Stimulated activated CD8-positive, alpha-beta memory T cell treated with anti-CD3 and anti-CD28 coated beads, Interleukin-2, amount 100 ng/mL, for 48 hours (primary cell): ENCODE results near the gene SIK2.

Experiments used
- DNase-seq, 2 donors: peaks; one replicate each; pipeline ENCODE4 v3.0.0-alpha.2; 2020; ENCODE audit warnings: low read depth in 2 of 2

Gene SIK2

DNA sequence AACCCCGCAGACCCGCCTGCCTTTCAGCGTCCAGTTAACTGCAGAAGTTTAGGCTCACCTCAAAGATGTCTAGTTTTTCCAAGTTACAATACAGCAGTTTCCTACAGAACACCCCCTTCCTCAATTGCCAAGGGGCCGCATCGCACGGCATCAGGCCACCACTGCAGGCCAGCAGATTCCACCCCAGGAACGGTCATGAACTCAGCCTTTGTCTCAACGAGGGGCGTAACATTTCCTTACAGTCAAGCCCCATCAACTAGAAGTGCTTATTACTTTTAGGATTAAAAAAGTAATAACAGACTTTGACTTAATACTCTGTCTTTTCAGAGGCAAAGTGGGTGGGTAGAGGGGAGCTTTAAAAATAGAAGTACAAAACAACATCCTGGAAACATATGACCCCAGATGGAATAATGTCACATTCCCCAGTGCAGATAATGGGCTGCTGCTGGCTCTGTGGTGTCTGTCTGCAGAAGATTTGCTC, 127.6 kb downstream of the SIK2 start:
- DNase-seq = no peak

DNA sequence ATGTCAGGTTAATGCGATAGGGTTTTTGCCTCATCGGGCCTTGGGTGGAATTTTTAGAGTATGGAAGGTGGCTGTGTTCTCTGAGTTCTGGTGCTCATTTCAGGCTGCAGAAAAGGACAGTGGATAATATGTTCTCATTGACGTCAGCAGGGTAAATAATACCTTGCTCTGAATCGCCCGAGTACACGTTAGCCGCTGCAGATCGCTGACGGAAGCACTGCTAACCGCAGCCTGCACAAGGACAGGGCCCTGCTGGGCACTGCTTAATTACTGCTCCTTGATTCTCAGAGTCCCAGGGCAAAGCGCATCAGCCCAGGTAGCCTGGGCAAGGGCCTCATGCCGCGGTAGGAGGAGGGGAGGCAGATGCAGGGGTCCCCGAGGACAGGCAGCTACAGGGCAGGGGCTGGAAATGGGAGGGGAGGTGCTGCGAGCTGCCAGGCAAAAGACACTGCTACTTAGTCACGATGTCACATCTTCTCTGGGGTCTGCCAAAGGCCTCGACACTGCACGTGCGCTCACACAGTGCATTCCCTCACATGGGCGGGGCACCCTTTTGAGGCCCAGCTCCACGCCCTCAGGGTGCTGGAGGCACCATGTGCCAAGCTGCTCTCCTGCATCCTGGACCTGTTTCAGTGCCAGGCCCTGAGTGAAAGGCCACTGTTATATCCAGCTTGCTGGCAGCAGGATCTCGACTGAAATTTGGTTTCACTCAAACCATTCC, 128.8 kb downstream of the SIK2 start:
- no peak for DNase-seq

GRCh38 chr11:111731821-111732220, 129.6 kb downstream of the SIK2 start:
- no peak for DNase-seq

GRCh38 chr11:111733016-111733415, 130.8 kb downstream of the SIK2 start:
- DNase-seq = no peak

DNA sequence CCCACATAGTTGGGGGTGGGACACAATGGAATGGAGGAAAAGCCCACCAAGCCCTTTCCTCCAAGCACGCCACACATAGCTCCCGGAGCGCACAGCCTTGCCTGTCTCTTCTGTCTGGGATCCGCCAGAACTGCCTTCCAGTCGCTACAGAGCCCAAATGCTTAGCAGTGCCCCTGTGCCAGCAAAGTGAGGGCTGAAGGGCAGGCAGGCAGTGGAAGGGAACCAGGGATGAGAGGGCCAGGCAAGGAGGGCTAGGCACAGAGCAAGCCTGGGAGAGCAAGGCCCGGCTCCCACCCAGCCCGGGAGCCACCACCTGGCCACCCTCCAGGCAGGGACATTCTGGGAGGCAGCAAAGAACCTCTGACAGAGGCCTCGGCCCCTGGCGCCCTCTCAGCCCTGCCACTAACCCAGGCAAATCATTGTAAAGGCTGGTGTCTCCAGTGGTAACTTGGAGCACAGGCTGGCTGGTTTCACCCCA, 131.4 kb downstream of the SIK2 start:
- no peak for DNase-seq

GRCh38 chr11:111734101-111734953, 132.1 kb downstream of the SIK2 start:
- no peak for DNase-seq

DNA sequence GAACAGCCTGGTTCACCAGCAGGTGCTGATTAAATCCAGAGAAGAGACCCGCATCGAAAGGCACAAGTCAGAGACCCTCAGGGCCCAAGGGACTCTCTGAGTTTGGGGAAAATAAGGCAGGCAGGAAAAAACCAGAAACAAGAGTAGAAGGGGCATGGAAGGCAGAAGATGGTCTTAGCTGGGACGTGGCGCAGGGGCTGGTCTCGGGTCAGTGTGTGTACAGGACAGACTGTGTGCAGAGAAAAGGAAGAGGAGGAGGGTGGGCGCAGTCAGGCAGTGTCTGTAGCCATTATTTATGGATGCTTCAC, 132.7 kb downstream of the SIK2 start:
- DNase-seq = no peak

DNA sequence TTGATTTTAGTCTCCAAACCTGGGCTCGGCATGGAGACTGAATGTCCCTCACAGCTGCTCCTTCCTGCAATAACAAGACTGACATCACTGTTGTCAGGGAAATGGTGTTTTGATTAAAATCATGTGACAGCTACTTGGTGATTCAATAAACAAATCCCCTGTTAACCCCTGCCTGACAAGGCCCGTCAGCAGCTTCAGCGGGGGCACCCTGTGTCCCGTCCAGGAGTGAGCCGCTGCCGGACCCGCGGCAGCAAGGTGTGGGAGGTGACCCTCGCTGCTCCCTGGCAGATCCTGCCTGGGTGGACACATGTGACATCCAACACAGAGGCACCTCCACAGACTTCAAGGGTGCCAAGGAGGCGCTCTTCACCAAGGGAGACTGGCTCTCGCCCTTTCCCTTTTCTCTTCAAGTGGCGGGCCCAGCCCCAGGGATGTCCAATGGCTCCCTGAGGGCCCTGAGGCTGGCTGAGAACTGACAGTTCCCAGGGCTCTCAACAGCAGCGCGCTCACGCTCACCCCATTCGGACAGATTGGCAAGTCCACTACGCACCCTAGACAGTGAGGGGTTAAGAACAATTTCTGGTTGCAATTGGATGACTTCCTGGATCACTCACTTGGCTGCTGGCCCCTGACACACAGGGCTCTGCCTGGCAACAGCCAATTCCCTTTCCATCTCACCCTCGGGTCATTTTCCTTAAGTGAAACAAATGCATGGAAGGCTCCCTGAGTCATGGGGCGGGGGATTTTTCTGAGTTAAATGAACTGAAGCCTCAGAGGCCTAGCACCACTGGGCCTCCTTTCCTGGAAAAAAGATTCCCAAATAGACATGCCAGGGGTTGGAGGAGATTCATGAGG, 133.2 kb downstream of the SIK2 start:
- no peak for DNase-seq

- DNase-seq = no peak
Observed at GRCh38 chr11:111736181-111736590, 133.9 kb downstream of the SIK2 start.

- no peak for DNase-seq
Observed at GRCh38 chr11:111736621-111737443, 134.6 kb downstream of the SIK2 start.

- DNase-seq = no peak
Observed at GRCh38 chr11:111737444-111738210, 135.4 kb downstream of the SIK2 start.

- DNase-seq = no peak
Observed at GRCh38 chr11:111739299-111739698, 137.1 kb downstream of the SIK2 start.

DNA sequence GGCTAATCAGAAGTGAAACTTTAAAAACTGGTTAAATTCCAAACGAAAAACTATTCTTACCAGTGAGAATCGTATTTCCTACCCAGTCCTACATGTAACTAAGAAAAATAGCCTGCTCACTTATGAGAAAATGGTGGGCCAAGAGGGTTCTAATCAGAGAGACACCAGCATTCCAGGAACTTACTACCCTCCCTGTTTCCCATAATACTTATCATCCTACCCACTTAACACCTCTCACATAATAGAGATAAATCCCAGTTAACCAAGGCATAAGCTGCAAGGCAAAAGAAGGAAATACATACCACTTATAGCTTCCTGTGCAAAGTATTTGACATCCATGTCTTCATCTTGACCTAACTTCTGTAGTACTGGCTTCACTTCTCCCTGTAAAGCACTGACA, 139.5 kb downstream of the SIK2 start:
- DNase-seq = no peak

DNA sequence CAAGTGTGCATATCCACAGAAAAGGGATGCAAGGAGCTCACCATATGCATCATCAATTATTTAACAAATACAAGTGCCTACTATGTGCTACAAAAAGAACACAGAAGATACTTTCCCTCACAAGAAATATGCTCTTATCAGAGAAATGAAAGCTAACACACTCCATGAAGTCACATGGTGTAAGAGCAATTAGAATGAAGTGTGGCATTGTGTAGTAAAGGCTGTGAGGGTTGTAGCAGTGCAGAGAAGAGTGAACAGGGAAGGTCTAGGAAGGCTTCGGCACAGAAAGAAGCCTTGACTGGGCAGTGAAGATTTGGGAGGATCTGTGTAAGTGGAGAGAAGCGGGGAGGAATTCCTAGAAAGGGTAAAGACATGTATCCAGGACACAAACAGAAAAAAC, 141.5 kb downstream of the SIK2 start:
- DNase-seq = no peak

DNA sequence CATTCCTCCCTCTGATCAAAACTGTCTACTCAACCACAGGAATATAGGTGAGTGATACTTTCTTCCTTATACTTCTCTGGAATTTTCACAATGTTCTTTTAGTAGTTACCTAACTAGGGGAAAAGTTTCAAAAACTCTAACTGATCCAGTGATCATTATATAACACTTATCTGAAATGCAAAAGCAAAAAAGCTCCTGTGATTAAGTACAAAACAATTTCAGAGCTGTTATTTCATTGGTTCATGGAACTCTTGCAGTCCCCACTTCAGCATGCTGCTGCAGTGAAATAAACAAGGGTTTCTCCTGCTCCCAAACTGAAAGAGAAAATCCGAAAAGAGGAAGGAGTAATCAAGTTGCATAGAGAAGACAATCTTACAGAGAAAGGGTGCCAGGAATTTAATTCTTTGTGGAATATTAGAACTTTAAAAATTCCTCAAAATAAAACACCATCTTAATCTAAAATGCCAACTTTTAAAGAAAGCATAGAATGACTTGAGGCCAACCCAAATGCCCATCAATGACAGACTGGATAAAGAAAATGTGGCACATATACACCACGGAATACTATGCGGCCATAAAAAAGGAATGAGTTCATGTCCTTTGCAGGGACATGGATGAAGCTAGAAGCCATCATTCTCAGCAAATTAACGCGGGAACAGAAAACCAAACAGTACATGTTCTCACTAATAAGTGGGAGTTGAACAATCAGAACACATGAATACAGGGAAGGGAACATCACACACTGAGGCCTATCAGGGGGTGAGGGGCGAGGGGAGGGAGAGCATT, 143.7 kb downstream of the SIK2 start:
- no peak for DNase-seq

GRCh38 chr11:111748035-111748804, 146.0 kb downstream of the SIK2 start:
- no peak for DNase-seq

- DNase-seq = no peak
Observed at GRCh38 chr11:111749646-111750045, 147.4 kb downstream of the SIK2 start.

- DNase-seq = no peak
Observed at GRCh38 chr11:111756097-111756496, 153.8 kb downstream of the SIK2 start.

GRCh38 chr11:111759376-111759775, 157.1 kb downstream of the SIK2 start:
- DNase-seq = no peak
